RPMI7951 (cell line): ENCODE results near the gene EXOC4. TPM values are rescaled to one million over a fixed set of nuclear protein-coding genes. Genes with fewer than 3 reads are reported as not detected.
A peak's percentile ranks its signal among the peaks of the same experiment; 100 is the strongest.
"Not testable (repeated sequence)": the region's sequence is repeated elsewhere in the genome, so short reads cannot be mapped to it uniquely, and the experiment has no call there.

ENCODE experiments used
- DNase-seq: peaks from one replicate; pipeline ENCODE4 v3.0.0-alpha.2; 2012; ENCODE audit warnings: low read depth
- total RNA-seq: library from RNA; depleted of rRNA; stranded (reverse); fragments of >200 nt; shearing (Covaris generic); gene quantifications from 2 replicates; pipeline ENCODE4 v1.2.3, GENCODE V29; 2014

Gene EXOC4
- total RNA-seq, 1 experiment from 2014 or later, result 85.2 TPM

DNA sequence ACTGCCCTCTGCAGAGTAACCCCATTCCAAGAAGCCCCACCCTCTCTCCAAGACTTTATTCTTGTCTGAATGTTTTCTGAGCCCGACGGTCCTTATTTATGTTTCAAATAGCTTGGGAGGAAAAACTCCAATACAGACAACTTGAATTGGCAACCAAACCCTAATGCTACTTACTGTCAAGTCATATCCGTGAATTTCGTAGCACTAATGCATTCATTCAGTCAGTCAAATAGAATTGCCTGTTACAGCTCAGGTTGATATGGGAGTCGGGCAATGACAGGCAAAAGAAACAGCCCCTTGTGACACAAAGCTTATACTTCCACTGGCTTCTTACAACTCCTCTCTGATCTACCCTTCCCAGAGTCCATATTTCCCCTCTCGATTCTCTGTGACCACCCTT is 815.8 kb downstream of the EXOC4 start:
- DNase-seq, result no peak

DNA sequence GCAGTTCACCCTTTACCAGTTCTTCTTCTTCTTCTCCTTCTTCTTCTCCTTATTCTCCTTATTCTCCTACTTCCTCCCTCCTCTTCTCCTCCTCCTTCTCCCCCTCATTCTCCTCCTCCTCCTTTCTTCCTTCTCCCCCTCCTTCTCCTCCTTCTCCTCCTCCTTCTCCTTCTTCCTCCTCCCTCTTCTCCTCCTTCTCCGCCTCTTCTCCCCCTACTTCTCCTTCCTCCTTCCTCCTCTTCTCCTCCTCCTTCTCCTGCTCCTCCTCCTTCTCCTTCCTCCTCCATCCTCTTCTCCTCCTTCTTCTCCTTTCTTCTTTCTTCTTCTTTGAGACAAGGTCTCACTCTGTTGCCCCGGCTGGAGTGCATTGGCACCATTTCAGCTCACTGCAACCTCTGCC is 816.3 kb downstream of the EXOC4 start:
- DNase-seq, result no peak

- no peak for DNase-seq
These were observed 817.8 kb downstream of the EXOC4 start for GRCh38 chr7:134070673-134071072.

GRCh38 chr7:134071355-134072331 is 818.8 kb downstream of the EXOC4 start:
- no peak for DNase-seq

DNA sequence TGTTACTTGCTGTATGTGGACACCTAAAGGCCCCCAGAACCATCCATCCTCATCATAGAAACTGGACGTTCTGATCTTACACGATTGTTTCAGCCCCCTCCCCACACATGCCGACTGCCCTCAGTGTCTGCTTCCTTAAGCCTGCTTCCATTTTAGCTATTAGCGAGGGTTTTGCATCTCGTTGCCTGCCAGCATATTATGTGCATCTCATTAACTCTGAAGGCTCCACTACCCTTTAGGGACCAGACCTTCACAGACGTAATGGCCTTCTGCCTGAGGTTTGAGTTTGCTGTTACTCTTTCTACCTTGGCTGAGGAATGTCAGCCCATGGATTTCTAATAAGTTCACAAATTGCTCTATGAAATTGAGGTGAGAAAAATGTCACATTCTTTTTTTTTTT is 820.4 kb downstream of the EXOC4 start:
- no peak for DNase-seq

DNA sequence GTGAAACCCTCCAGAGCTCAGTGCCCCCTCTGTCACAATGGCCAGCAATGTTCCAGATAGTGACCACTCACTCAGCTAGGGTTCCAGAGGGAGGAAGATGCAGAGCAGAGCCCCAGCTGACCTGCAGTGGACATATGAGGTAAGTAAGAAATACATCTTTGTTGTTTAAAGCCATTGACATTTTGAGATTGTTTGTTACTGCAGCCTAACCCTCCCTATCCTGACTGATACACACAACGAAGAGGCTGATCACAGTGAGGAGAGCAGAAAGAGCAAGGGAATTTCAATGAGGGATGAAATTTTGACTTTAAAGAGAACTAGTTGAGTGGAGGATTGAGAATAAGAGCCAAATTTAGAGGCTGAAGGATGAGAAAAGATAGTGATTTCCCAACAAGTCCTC is 822.9 kb downstream of the EXOC4 start:
- DNase-seq, result no peak

DNA sequence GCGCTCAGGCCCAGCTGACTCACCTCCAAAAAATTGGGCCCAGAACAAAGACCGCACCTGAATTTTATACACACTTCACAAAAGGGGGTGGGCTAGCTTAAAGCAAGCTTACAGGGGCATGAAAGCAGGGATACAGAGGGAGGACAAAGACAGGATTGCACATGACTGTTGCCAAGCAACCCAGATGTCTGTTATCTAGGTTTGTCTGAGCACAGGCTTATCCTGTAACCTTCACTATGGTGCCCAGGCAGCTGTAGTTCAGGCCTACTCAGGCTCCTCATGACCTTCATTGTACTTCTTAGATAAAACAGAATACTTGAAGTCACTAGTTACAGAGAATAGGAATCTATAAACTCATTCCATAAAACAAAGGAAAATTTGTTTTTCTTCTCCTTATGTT is 824.7 kb downstream of the EXOC4 start:
- not testable (repeated sequence) for DNase-seq

DNA sequence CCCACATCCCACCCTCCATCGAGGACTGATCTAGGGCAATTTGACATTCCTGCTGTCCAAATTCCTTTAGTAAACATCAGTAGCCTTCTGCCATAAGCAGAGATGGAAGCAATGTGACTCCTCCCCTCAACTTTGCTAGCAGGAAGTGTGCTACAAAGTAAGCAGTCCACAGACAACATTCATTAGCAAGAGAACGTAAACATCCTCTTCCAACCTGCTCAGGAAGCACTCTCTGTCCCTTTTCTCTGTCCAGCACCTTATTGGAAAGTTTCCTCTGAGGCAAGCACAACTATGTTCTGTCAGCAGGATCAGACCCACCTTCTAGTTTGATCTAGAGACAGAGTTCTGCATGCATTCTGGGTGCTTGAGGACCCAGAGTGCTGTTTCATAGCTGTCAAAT is 826.1 kb downstream of the EXOC4 start:
- no peak for DNase-seq

DNA sequence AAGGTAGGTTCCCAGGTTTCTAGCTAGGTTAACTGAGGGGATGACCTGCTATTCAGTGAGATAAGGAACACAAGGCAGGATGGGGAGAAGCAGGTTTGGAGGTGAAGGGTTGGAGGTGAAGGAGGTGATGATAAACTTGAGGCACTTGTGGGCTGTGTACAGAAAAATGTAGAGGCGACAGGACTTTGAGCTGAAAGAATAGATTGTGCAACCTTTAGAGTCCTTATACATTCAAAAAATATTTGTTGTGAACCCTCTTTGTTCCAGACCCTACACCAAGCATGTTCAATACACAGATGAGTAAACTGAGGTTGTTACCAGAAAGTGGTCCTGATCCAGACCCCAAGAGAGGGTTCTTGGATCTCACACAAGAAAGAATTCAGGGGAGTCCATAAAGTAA is 828.8 kb downstream of the EXOC4 start:
- DNase-seq, result no peak

DNA sequence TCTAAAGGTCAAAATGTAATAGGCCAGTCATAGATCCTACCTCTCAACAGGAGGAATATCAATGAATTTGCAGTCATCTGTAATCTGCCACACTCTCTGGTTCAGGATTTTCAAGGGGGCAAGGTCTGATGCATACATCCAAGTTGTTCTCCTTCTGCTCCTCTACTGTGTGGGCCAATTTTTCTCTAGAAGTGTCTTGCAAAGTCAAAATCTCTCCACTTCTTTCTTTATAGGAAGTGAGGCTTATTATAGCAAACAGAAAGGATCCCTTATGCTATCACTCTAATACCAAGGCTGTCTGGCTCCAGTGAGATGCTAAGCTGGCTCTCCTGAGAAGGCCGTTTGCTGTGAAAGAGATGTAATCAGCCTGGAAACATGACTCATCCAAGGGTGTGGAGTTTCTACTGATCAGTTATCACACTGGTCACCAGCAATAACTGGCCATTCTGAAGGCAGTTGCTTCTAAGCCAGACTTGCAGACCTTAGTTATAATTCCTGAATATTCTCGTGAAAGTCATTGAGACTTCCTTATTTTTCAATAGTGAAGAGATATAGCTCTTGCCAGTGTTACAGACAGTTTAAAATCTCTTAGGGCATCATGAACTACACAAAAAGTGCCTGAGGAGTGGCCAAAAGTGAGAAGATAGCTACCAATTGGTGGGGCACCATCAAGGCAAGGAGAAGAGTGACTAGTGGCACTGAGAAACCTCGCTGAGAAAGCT is 831.0 kb downstream of the EXOC4 start:
- DNase-seq, result peak; percentile 48

GRCh38 chr7:134084488-134085144 is 831.7 kb downstream of the EXOC4 start:
- no peak for DNase-seq

DNA sequence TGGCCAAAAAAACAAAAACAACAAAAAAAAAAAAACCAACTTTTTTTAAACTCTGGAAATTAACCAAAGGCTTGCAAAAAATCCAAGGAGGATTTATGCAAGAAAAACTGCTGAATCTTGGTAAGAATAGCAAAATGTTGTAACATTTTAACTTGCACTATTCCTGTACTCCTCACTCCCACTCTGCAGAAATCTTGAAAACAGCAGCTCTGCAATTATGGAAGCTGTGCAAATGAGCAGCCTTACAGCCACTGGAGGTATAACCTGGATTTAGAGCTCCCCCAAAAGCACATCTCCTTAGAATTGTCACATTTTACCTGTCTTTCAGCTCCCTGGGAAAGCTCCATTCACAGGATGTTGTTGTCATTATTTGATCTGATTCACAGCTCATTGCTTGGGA is 832.4 kb downstream of the EXOC4 start:
- no peak for DNase-seq

- no peak for DNase-seq
These were observed 834.3 kb downstream of the EXOC4 start for GRCh38 chr7:134086998-134087735.

DNA sequence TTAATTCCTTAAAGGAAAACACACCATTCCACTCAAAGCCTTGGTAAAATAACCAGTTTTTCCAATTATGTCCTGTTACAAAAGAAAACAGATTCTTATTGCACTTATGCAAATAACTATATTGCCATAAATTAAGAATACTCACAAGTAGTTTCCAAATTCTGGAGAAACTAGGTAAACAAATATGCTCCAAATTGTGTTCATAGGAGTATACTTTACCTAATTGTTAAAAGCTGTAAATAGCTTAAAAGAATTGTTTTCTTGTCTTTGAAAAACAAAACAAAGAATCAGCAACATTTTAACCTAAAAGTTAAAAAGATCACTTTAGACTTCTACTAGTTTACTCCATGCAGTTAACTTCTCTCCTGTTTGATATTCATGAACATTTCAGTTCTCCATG is 835.3 kb downstream of the EXOC4 start:
- DNase-seq, result no peak

- DNase-seq, result peak; percentile 13
These were observed 836.6 kb downstream of the EXOC4 start for GRCh38 chr7:134089446-134089845.

DNA sequence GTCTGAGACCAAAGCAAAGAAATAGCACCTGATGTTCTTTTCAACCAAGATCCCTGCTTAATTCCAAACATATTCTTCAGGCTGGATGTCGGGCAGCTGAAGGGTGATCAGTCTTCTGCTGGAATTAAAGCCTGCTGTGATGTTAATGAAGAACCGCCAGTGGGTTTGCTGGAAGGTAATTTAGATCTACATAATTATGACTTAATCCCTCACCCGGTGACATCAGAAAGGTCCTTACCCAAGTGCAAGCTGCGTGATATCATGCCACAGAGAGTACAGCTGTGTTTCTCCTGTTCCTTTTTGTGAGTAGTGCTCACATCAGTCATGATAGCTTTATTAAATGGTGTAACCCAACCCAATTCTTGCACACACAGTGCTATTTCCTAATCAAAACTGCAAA is 845.2 kb downstream of the EXOC4 start:
- no peak for DNase-seq

DNA sequence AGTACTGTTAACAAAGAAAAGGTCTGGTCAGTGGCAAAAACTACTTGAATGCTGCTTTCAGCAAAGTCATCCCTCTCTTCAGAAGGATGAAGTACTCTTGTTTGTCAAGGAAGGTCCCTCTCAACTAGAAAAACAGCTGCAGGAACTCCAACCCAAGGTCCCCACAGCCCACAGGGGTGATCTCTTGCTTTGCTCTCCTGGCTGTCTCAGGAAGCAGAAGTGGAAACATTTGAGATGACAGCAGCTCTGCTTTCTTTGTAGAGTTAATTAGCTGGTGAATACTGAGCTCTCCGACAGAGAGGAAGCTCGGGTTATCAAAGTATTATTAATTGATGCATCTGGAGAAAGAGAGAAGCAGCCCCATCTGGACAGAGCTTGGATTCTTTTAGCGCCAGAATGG is 848.8 kb downstream of the EXOC4 start:
- DNase-seq, result no peak

DNA sequence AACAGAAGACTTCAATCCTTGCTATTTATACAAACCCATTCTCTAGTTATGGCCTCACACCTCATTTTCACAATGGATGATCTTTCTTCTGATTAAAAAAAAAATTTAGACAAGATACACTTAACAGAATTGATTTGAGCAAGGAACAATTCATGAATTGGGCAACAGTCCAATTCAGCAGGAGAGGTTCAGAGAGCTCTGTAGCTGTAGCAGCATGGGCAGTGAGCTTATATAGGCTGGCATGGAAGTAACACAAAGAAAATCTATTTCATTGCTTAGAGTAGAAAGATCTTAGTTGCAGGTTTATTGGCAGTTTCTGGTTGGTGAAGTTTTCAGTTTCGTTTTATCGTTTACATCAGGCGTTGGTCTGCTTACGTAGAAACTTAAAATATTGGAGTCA is 851.3 kb downstream of the EXOC4 start:
- DNase-seq, result no peak

GRCh38 chr7:134105841-134106240 is 853.0 kb downstream of the EXOC4 start:
- DNase-seq, result peak; percentile 17

DNA sequence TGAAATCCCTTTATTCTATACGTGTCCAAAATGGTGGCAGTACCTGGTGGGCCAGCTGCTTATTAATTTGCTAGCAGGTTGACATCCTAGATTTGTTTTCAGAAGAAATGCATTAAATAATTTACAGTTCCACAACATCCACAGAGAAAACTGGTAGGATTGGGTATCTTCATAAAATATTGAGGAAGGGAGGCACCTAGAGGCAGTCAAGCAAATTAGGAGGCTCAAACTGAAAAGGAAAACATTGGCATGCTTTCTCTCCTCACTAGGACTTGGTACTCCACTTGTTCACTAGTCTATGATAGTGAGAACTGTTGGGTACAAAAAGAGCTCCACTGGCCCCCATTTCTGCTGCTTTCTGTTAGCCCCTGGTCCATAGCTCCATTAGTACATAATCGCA is 855.9 kb downstream of the EXOC4 start:
- no peak for DNase-seq

DNA sequence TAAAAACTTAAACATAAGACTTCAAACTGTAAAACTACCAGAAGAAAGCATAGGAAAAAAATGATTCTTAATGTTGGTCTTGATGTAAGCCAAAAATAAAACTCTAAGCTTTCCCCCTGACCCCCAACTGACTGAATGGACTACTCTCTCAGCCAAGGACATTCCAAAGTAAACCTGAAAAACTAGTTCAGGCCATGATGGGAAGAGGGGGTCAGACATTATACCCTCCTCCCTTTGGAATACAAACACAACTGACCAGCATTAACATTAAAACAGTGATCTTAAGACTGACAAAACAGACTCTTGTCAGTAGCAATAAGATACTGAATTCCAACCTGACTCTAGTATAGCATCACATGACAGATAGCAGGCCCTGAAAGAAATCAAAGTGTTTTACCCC is 860.8 kb downstream of the EXOC4 start:
- DNase-seq, result no peak

DNA sequence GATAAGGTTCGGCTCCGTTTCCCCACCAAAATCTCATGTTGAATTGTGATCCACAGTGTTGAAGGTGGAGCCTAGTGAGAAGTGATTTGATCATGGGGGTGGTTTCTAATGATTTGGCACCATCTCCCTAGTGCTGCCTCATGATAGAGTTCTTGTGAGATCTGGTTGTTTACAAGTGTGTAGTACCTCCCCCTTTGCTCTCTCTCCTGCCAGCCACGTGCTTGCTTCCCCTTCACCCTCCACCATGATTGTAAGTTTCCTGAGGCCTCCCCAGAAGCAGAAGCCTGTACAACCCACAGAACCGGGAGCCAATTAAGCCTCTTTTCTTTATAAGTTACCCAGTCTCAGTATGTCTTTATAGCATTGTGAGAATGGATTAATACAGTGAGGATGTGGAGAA is 862.1 kb downstream of the EXOC4 start:
- no peak for DNase-seq
